KBM-7 (cell line): ENCODE data around the gene PID1.

Experiments
- DNase-seq: peaks from one replicate; pipeline ENCODE4 v3.0.0-alpha.2; 2015
- in situ Hi-C: fragments of 300-500 bp; cut with MboI; formaldehyde crosslinking; loops from 2 replicates; pipeline ENCODE4 v1.14.3; 2020; ENCODE audit warnings: low sequenced_read_pairs, low pct_unique_long_range_greater_than_20kb, mixed read lengths

The PID1 gene

GRCh38 chr2:229141424-229142025 lies 129.6 kb downstream of the PID1 start:
- in situ Hi-C loops: no loop called here
- no peak for DNase-seq

- DNase-seq: no peak
- in situ Hi-C loops: no loop called here
Measured at GRCh38 chr2:229137639-229138038, 133.4 kb downstream of the PID1 start.

GRCh38 chr2:229137066-229137465 lies 134.0 kb downstream of the PID1 start:
- DNase-seq: no peak
- in situ Hi-C loops: no loop called here

GRCh38 chr2:229133155-229133772 lies 137.8 kb downstream of the PID1 start:
- DNase-seq: peak; percentile 9
- in situ Hi-C loops: no loop called here

GRCh38 chr2:229132236-229132635 lies 138.9 kb downstream of the PID1 start:
- no peak for DNase-seq
- in situ Hi-C loops: no loop called here

GRCh38 chr2:229130522-229130921 lies 140.6 kb downstream of the PID1 start:
- DNase-seq: no peak
- in situ Hi-C loops: no loop called here

GRCh38 chr2:229129738-229130371 lies 141.2 kb downstream of the PID1 start:
- no peak for DNase-seq
- in situ Hi-C loops: no loop called here

- DNase-seq: no peak
Measured at GRCh38 chr2:229127471-229127870, 143.6 kb downstream of the PID1 start.

GRCh38 chr2:229126066-229126465 lies 145.0 kb downstream of the PID1 start:
- no peak for DNase-seq
- in situ Hi-C loops: no loop called here

More at GRCh38 chr2:229127471-229127870, 143.6 kb downstream of the PID1 start:
- in situ Hi-C loops: no loop called here

- in situ Hi-C loops: no loop called here
- DNase-seq: no peak
Measured at GRCh38 chr2:229124136-229124535, 147.0 kb downstream of the PID1 start.

GRCh38 chr2:229118927-229119326 lies 152.2 kb downstream of the PID1 start:
- in situ Hi-C loops: no loop called here
- DNase-seq: no peak

- in situ Hi-C loops: no loop called here
- DNase-seq: no peak
Measured at GRCh38 chr2:229118336-229118735, 152.8 kb downstream of the PID1 start.

GRCh38 chr2:229111744-229112143 lies 159.3 kb downstream of the PID1 start:
- DNase-seq: no peak
- in situ Hi-C loops: no loop called here

- in situ Hi-C loops: no loop called here
- no peak for DNase-seq
Measured at GRCh38 chr2:229109195-229109594, 161.9 kb downstream of the PID1 start.

- no peak for DNase-seq
- in situ Hi-C loops: no loop called here
Measured at GRCh38 chr2:229107601-229108000, 163.5 kb downstream of the PID1 start.

GRCh38 chr2:229104974-229105387 lies 166.1 kb downstream of the PID1 start:
- no peak for DNase-seq
- in situ Hi-C loops: no loop called here

GRCh38 chr2:229104025-229104424 lies 167.1 kb downstream of the PID1 start:
- in situ Hi-C loops: no loop called here
- no peak for DNase-seq

GRCh38 chr2:229101314-229101713 lies 169.8 kb downstream of the PID1 start:
- DNase-seq: no peak
- in situ Hi-C loops: no loop called here

GRCh38 chr2:229099231-229099630 lies 171.9 kb downstream of the PID1 start:
- in situ Hi-C loops: no loop called here
- DNase-seq: no peak

- no peak for DNase-seq
- in situ Hi-C loops: no loop called here
Measured at GRCh38 chr2:229098801-229099200, 172.3 kb downstream of the PID1 start.
